Measurements from ENCODE around the gene KRTAP12-2. TPM values are rescaled to one million over a fixed set of nuclear protein-coding genes. Genes with fewer than 3 reads are reported as not detected.

Gene KRTAP12-2
- total RNA-seq, 1 donor from 2014 or later = not detected

- no peak for TF ChIP-seq CTCF (conservative IDR thresholded peaks at IDR 0.05)
- Mint-ChIP-seq H3K27ac (no peak overlapping the region), H3K27me3 (peaks cover 94% of the 10 kb centered on the region), H3K36me3 (no peaks in the 10 kb centered on the region), H3K4me1 (ENCODE audit: unreplicated experiment) (peaks cover 9% of the 10 kb centered on the region), H3K4me3 (peak overlapping the region; percentile 11), H3K9me3 (no peaks in the 10 kb centered on the region)
- DNase-seq (ENCODE audit: extremely low spot score, unreplicated experiment) = no peak
Measured at GRCh38 chr21:44708213-44708865, 41.6 kb upstream of the KRTAP12-2 start.

GRCh38 chr21:44706706-44707581 is 40.2 kb upstream of the KRTAP12-2 start:
- TF ChIP-seq CTCF (conservative IDR thresholded peaks at IDR 0.05) = no peak
- peaks cover 9% of the 10 kb centered on the region for H3K4me1 Mint-ChIP-seq (ENCODE audit: unreplicated experiment)
- H3K27me3 Mint-ChIP-seq = peaks cover 93% of the 10 kb centered on the region
- no peaks in the 10 kb centered on the region for H3K9me3 Mint-ChIP-seq
- H3K27ac Mint-ChIP-seq = no peak overlapping the region
- H3K4me3 Mint-ChIP-seq = no peak overlapping the region
- DNase-seq (ENCODE audit: extremely low spot score, unreplicated experiment) = peak; percentile 64
- H3K36me3 Mint-ChIP-seq = no peaks in the 10 kb centered on the region

- no peaks in the 10 kb centered on the region for H3K36me3 Mint-ChIP-seq
- DNase-seq (ENCODE audit: extremely low spot score, unreplicated experiment) = peak; percentile 66
- H3K4me3 Mint-ChIP-seq = no peak overlapping the region
- no peak overlapping the region for H3K27ac Mint-ChIP-seq
- H3K27me3 Mint-ChIP-seq = peaks cover 93% of the 10 kb centered on the region
- no peaks in the 10 kb centered on the region for H3K9me3 Mint-ChIP-seq
- peaks cover 7% of the 10 kb centered on the region for H3K4me1 Mint-ChIP-seq (ENCODE audit: unreplicated experiment)
- no peak for TF ChIP-seq CTCF (conservative IDR thresholded peaks at IDR 0.05)
Measured at GRCh38 chr21:44706026-44706705, 39.4 kb upstream of the KRTAP12-2 start.

GRCh38 chr21:44704636-44705001 is 37.9 kb upstream of the KRTAP12-2 start:
- Mint-ChIP-seq H3K4me1 (ENCODE audit: unreplicated experiment) (peaks cover 4% of the 10 kb centered on the region), H3K36me3 (no peaks in the 10 kb centered on the region), H3K27me3 (peaks cover 90% of the 10 kb centered on the region), H3K27ac (no peak overlapping the region), H3K9me3 (no peaks in the 10 kb centered on the region), H3K4me3 (no peak overlapping the region)
- no peak for TF ChIP-seq CTCF (conservative IDR thresholded peaks at IDR 0.05)
- no peak for DNase-seq (ENCODE audit: extremely low spot score, unreplicated experiment)

GRCh38 chr21:44703731-44704635 is 37.3 kb upstream of the KRTAP12-2 start:
- no peaks in the 10 kb centered on the region for H3K9me3 Mint-ChIP-seq
- TF ChIP-seq CTCF (conservative IDR thresholded peaks at IDR 0.05) = no peak
- H3K4me1 Mint-ChIP-seq (ENCODE audit: unreplicated experiment) = peaks cover 4% of the 10 kb centered on the region
- peaks cover 88% of the 10 kb centered on the region for H3K27me3 Mint-ChIP-seq
- no peak overlapping the region for H3K4me3 Mint-ChIP-seq
- no peaks in the 10 kb centered on the region for H3K36me3 Mint-ChIP-seq
- DNase-seq (ENCODE audit: extremely low spot score, unreplicated experiment) = no peak
- no peak overlapping the region for H3K27ac Mint-ChIP-seq
